GM18858 (cell line): ENCODE measurements around the gene ACTL6B.
A peak's percentile ranks its signal among the peaks of the same experiment; 100 is the strongest.
"Not testable (repeated sequence)": the region's sequence is repeated elsewhere in the genome, so short reads cannot be mapped to it uniquely, and the experiment has no call there.

ENCODE experiments used
- ATAC-seq: cut with Tn5 transposase; IDR thresholded peaks from one replicate; pipeline ENCODE4 v1.9.1; 2021; ENCODE audit not compliant: unreplicated experiment

The ACTL6B gene

DNA sequence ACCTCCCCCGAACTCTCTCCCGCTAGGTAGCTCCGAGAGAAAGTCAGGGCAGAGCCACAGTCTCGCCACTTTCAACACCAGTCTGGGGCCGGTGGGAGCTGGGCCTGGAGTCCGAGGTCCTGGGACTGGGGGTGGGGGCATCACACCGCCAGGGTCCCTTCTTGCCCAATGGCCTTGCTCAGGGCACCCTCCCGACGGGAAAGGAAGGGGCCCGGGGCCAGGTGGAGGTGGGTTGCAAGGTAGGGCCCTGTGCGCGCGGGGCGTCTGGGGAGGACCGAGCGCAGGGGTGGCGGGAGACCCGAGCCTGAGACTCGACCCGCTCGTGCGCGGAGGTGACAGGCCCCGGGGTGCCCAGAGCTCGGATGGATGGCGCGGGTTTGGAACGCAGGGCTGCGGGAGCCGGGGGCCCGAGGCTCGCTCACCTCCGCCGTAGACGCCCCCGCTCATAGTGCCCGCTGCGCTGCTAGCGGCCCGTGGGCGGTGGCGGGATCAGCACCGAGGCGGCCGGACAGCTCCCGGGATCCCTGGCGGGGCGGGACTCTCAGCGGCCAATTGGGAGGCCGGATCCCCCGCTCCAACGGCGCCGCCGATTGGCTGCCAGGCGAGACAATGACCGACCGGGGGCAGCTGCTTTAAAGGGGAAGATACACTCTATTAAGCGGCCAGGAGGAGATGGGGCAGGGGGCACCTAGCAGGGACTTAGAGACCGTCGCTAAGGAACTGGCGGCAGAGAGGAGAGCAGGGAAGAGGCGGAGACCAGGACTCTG is at the start of gene ACTL6B:
Gene ACTL6B (minus strand): TSS at position 541 of the 767 bp plus-strand sequence. CDS start 94 bp downstream, at position 447.
- no peak for ATAC-seq

DNA sequence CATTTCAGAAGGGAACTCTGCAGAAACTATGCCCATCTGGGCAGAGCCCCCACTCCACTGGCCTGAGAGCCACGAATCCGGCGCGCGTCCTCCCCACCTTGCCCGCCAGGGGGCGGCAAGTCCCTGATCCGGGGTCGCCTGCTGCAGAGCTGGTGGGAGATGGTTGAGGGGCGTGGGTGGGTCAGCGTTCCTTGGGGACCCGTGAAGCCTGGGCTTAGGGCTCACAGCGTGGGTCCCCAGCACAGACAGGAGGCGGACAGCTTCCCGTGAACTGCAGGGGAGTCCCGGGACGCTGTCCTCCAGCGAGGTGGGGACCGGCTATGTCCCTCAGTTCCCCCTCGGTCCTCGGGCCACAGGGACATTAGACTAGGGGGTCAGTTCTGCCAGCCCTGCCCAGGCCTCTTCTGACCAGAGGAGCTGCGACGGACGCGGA is 49.1 kb upstream of the ACTL6B start:
- ATAC-seq: peak; percentile 58

DNA sequence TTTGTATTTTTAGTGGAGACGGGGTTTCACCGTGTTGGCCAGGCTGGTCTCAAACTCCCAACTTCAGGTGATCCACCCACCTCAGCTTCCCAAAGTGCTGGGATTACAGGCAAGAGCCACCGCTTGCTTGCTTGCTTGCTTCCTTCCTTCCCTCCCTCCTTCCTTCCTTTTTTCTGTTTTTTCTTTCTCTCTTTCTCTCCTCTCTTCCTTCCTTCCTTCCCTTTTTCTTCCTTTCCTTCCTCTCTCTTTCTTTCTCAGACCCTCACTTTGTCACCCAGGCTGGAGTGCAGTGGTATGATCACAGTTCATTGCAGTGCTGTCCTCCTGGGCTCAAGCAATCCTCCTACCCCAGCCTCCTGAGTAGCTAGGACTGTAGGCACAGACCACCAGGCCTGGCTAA is 44.8 kb upstream of the ACTL6B start:
- ATAC-seq: not testable (repeated sequence)

DNA sequence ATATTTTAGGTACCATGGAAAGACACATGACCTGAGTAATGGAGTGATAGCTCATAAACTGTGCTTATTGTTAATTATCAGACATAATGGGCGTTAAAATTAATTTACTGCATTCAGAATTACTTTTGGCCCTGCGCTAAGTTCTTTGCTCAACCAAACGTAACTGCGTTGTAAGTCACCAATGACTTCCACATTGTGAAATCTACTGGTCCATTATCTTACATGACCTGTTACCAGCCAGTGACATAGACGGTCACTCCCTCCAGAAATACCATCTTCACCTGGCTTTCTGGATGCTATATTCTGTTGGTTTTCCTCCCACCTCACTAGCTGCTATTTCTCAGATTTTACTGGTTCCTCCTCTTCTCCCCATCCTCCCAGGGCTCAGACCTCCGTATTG is 42.8 kb upstream of the ACTL6B start:
- no peak for ATAC-seq

DNA sequence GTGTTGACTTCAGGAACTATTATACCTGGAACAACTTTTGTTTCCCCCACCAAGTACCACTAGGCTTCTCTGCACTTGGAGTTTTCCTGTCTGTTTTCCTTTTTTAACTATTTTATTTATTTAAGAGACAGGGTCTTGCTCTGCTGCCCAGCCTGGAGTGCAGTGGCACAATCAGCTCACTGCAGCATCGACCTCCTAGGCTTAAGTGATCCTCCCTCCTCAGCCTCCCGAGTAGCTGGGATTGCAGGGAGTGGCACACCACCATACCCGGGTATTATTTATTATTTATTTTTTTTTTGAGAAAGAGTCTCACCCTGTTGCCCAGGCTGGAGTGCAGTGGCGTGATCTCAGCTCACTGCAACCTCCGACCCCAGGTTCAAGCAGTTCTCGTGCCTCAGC is 39.9 kb upstream of the ACTL6B start:
- ATAC-seq: no peak

DNA sequence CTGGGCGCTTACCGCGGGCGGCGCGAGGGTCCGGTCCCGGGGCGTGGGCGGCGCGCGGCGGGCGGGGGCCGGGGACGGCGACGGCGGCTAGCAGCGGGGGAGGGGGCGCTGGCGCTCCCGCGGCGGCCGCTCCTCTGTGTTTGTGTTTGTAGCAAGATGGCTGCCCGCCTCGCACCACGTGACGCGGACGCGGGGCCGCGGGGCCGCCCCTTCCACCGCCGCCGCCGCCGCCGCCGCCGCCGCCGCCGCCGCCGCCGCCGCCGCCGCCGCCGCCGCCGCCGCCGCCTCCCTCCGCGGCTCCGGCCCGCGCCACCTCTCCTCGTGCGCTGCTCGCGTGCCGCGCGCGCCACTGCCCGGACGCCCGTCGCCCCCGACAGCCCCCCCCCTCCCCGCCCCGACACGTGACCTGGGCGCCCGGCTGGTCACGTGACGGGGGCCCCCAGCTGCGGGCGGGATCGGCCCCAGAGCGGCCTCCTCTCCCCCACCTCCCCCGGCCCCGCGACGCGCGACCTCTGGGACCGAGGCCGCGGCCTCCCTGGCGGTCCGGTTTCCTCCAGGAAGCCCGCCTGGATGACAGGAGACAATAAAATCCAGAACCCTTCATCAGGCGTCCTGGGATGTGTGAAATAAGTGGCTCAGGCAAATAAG is 38.0 kb upstream of the ACTL6B start, which contains the start of gene GIGYF1:
Gene GIGYF1 (minus strand): TSS at position 153 of the 648 bp plus-strand sequence. CDS start 6,012 bp downstream, outside the sequence.
- ATAC-seq: no peak

DNA sequence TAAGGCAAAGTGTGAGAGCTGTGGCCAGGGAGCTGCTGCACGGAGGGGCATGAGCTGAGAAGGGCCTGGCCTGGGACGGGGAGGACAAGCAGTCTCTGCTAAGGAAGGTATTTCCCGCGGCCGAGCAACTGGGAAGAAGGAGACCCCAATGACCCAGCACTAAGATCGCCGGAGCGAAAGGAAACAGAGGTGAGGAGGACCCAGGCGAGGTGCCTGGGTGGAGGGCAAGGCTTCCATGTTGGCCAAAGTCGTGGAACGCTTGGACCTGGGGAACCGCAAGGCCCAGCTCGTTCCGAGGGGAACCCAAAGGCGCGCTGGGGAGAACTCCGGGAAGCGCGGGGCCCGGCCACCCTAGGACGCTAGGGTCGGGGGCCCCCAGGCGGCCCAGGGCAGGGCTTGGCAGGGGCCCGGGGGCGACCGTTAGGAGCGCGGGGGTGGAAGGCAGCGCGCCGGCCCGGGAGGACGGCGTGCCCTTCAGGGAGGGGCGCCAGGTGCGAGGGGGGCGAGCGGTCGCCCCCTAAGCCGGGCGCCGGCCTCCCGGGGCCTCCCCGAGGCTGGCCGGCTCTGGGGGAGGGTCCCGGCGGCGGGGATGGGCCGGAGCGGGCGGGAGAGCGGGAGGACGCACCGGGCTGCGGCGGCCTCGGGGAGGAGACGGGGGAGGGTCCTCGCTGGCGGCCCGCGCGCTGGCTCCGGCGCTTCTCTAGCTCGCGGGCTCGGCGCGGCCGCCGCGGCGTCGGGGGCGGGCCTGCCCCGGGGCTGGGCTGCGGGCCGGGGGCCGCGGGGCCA is 37.3 kb upstream of the ACTL6B start:
- ATAC-seq: no peak

DNA sequence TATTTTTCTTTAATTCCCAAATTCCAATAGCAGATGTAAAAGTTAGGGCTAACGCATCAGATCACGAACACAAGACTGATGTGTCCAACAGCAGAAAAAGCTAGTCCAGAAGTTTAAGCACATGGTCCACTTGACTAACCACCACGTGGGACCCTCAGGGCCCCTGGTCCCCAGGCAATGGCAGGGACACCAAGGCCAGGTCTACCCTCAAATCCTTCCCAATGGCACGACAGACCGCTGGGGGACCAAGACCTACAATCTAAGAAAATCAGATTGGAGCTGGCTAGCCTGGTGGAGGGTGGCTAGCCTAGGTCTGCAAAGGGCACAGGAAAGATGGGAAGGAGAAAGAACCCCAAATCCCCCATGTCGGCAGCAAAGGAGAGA is 36.3 kb upstream of the ACTL6B start:
- ATAC-seq: no peak

DNA sequence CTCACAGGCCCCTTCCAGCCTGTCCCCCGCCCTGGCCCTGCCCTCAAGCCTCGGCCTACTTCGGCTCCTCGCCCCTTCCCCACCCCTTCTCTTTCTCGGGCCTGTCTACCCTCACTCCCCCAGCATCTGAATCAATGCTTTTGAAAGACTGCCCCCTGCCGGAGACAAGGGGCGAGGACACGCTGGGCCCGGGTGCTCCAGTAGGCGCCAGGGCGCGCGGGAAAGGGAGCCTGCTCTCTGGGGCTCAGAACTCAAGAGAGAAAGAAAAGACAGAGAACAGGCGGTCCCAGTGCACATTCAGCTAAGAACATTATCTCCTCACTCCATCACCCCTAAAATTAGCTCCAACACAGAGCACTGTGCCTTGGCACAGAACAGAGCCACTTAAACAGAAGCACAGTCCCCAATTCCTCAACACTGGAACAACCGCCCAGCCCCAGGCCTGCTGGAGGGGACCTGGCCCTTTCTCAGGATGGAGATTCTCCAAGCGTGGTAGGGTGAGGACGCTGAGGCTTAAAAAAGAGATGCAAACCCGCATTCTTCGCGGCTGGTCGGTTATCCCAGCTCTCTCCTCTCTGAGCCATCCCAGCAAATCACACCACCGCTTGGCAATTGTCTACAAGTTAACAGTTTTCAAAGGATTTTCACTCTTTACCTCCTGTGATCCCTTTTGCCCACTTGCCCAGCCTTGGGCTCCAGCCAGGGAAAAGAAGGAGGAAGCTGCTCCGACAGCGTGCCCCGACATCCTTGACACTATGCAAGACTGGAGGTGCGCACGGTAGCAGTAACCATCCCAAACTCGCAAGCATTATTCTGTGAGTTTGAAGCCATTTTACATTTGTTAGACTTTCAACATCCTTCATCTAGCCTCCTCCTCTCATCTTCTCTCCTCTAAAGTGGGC is 35.7 kb upstream of the ACTL6B start:
- no peak for ATAC-seq

DNA sequence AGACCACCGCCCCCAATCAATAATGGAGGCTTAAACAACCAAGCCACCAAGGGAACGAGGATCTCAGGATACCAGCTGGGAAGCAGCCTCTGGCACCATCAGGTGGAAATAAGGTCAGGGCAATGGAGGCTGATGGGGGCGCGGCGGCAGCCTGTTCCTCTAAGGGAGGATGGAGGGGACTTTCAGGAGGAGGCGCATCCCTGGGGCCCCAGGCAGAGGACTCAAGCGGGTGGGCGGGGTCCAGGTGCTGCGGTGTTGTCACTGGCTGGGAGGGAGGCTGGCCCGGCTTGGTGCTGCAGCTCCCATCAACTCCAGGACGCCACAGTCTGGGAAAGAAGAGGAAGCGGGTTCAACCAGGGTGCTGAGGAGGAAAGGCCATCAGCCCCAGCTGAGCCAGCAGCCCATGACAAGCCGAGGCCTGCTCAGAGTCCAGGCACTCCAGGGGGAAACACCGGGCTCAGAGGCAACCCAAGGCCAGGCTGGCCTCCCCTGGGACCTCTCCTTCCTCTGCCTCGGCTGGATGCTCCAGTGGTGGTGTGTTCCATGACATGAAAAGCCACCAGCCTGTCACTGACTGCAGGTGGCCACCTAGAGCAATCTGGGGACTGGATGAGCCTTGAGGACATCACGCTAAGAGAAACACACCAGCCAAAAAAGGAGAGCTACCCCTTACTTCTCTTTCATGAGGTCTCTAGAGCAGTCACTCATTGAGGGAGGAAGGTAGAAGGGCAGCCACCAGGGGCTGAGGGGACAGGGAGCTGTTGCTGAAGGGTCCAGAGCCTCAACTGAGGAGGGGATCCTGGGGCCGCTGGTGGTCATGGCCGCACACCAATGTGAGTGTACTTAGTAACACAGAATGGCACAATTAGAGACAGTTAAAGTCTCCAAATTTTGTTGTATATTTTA is 33.2 kb upstream of the ACTL6B start:
- ATAC-seq: no peak

DNA sequence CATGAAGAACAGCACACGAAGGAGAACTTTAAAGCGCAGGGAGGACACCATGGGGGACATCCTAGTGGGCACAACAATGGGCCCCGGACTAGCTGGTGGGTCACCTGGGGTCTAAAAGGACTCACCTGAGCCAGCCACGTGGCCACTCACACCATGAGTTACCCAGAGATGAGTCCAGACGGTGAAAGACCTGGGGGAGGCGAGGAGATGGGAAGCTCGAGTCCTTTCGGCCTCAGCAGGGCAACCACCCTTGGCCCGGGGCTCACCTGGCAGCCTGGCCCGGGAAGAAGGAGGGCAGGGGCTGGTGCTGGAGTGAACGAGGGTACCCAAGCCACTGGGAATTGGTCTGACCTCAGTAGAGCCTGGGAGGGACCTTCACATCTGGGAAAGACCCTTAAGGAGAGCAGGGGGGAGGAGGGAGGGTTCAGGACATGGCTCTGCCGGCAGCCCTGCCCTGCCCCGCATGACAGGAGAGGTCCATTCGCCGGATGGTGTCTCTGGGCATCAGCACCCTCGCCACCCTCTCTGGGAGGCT is 32.1 kb upstream of the ACTL6B start:
- ATAC-seq: no peak

DNA sequence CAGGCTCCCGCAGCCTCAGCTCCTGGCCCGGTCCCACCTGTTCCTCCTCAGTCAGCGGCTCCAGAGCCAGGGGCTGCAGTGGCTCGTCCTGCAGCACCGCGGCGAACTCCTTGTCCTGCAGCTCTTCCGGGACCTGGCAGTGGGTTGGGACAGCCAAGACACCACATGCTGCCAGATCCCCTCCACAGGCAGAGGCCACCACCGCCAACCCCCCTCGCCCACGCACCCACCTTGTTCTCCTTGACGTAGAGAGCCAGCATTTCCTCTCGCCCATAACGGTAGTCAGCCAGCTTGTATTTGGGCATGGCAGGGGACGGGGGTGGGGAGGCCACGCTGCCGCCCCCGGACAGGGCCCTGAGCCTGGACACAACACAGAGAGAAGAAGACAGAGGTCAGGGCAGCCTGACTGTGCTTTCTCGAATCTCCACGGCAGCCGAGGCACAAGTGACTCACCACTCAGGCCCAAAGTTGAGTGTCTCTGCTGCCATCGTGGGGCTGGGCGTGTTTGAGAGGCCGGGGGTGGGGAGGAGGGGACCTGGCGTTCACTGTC is 31.6 kb upstream of the ACTL6B start:
- no peak for ATAC-seq

DNA sequence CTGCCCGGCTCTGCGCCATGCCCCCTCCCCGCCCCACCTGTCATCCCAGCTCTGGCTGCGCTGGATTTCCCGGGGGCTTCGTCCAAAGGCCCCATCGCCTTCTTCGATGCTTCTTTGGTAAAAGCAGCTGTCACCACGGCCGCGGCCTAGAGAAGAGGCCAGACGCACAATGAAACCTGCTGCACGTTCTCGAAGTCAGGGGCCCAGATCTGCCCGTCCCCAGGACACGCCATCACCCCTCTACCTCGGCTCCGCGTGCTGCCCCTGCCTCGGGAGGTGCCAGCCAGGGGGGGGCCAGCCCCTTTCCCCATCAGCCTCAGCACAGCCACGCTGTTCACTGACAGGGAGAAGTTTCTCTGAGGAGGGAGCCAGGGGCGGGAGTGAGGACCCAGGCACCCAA is 31.0 kb upstream of the ACTL6B start:
- ATAC-seq: no peak

DNA sequence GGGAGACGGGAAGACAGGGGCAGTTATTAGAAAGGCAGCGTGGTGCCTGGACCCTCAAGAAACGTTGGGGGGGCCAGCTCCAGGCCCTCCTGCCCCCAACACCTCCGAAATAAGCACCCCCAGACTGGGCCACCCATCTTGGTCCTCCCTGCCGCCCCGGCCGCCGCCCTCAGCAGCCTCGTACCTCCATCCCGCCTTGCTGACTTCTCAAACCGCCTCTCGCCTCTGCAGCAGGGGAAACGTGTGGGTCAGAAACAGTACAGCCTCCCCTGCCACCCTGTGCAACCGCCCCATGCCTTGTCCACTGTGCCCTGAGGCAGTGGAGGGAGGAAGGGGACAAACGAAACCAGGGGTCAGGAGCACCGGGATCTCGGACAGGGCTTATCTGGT is 30.6 kb upstream of the ACTL6B start:
- no peak for ATAC-seq

DNA sequence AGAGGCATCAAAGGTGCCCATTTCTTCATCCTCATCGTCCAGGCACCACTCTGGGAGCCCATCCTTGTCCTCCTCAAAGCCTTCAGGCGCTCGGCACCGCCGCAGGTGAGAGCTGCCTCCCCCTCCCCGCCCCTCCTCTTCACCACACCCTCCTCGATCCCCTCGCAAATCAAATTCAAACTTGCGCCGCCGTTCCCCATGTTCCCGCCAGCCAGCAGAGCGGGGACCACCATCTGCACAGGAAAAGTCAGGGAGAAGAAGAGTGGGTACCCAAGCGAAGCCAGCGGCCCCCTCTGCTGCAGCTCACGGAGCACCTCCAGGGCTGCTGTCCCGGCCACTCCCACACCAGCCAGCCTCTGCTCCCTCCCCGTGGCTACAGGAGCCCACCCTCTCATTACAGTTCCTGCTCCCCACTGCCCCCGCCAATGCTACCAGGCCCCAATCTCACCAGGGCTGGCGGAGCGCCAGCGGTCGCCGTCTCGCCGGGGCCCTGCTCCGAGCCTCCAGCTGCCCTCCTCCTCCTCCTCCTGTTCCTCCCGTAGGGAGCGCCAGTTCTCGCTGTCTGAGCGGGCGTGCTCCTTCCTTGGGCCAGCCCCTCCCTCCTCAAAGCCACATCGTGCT is 30.1 kb upstream of the ACTL6B start:
- ATAC-seq: no peak

DNA sequence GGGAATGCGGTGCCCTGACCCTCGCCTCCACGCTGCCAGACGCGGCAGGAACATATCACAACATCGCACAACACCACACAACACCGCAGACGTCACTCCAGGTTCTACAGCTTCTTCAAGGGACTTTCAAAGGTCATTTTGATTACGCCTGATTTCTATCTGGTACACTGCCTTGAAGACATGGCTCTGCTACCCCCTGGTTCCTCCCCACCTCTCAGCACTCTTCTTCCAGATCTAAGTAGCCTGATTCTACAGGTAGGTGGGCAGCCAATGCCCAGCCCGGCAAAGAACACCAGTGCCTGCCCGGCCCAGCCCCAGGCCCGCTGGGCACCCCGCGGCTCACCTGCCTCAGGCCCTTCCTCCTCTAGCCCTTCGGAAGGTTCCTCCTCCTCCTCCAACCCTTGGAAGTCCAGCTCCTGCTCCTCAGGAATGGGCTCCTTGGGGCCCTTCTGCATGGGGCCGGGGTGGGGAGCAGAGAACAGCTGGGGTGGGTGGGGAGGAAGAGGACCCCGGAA is 29.4 kb upstream of the ACTL6B start:
- ATAC-seq: no peak

DNA sequence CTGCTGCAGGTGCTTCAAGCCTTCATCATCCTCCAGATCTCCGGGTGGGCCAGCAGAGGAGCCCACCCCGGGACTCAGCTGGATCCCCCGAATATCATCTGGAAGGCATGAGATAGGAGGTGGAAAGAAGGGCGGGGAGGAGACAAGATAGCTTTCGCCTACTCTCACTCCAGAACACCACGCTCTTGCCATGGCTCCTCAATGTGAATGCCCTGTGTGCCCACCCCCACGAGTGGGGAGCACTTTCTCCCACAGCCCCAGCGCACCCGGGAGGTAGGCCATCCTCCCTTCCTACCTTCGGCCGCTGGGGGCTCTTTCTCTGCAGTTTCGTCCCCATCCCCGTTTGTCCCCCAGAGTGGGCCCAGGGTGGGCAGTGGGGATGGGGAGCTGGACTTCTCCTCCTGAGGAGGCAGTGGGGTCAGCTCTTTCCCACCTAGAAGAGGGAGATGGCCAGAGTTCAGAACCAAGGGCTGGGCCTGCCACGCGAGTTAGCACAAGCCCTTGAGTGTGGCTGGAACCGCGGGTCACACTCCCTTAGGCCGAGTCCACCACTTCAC is 28.9 kb upstream of the ACTL6B start:
- ATAC-seq: no peak

DNA sequence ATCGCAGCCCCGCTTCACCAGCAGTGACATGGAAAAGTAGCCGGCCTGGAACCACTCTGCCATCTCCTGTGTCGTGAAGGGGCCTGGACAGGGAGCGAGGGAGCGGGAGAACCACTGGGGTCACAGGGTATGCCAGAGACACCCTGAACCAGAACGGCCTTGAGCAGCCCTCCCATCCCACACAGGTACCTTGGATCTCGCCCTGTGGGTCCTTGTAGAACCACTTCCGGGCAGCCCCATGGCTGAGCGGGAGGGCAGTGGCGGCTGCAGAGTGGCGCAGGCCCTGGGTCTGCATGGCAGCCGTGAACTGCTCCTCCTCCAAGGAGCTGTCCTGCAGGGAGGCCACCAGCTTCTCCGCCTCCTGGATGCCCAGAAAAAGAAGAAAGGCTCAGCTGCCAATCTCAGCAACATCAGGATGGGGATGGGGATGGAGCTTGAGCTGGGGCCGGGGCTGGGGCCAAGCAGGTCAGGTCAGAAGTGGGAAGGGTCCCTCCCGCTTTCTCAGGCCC is 28.3 kb upstream of the ACTL6B start:
- ATAC-seq: no peak
